DND-41 (cell line): ENCODE data around the gene VKORC1L1.
"Not testable (repeated sequence)": the region's sequence is repeated elsewhere in the genome, so short reads cannot be mapped to it uniquely, and the experiment has no call there.

Experiments used
- EZH2 ChIP-seq: IDR thresholded peaks from 3 replicates; pipeline ENCODE4 v1.6.1; 2012; ENCODE audit warnings: borderline replicate concordance, low read depth, mild to moderate bottlenecking, moderate library complexity, low read length, inconsistent platforms; ENCODE audit not compliant: severe bottlenecking
- TF ChIP-seq, protein P1 (sequence below): IDR thresholded peaks from 2 replicates; pipeline ENCODE4 v1.5.1; 2012; ENCODE audit warnings: borderline replicate concordance, low read length, moderate library complexity, mild to moderate bottlenecking; ENCODE audit not compliant: poor library complexity, severe bottlenecking; ENCODE audit errors: extremely low read depth

GRCh38 chr7:65988503-65988902 lies 115.6 kb downstream of the VKORC1L1 start:
- TF ChIP-seq, protein P1, sequence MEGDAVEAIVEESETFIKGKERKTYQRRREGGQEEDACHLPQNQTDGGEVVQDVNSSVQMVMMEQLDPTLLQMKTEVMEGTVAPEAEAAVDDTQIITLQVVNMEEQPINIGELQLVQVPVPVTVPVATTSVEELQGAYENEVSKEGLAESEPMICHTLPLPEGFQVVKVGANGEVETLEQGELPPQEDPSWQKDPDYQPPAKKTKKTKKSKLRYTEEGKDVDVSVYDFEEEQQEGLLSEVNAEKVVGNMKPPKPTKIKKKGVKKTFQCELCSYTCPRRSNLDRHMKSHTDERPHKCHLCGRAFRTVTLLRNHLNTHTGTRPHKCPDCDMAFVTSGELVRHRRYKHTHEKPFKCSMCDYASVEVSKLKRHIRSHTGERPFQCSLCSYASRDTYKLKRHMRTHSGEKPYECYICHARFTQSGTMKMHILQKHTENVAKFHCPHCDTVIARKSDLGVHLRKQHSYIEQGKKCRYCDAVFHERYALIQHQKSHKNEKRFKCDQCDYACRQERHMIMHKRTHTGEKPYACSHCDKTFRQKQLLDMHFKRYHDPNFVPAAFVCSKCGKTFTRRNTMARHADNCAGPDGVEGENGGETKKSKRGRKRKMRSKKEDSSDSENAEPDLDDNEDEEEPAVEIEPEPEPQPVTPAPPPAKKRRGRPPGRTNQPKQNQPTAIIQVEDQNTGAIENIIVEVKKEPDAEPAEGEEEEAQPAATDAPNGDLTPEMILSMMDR, result not testable (repeated sequence)
- not testable (repeated sequence) for TF ChIP-seq EZH2
